GM10847 (cell line): Measurements from ENCODE around the gene APBA2.

ENCODE experiments used
- POLR2A ChIP-seq: IDR thresholded peaks from 2 replicates; pipeline ENCODE4 v1.6.1; 2011; ENCODE audit not compliant: insufficient read length; ENCODE audit errors: extremely low read depth

Gene APBA2

DNA sequence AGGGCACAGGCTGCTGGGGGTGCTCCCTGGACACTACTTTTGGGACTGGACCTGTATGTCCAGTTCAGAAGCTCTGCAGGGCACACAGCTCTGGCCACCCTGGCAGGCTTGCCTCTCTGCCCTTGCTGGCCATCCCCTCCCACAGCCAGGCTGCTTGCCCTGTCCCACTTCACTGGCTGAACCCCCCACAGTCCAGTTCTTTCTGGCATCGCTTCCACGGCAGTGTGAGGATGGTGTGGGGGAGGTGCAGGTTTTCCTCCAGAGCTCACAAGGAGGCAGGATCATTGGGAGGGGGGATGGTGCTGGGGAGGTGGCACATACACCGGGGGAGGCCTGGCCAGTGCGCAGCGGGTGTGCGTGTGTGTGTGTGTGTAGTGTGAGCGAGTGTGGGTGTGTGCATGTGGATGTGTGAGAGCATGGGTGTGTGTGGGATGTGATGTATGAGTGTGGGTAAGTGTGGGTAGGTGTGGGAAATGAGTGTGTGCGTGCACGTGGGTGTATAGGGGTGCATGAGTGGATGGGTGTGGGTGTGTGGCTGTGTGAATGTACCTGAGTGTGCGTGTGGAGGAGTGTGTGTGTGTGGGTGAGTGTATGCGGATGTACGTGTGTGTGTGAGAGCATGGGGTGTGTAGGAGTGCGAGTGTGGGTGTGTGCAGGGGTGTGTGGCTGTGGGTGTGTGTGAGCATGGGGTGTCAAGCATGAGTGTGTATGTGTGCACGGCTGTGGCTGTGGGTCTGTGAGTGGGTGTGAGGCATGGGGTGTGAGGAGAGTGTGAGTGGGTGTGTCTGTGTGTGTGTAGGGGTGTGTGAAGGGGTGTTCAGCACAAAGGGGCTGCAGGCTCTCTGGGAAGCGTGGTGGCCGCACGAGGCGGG is 228.7 kb downstream of the APBA2 start:
- no peak for TF ChIP-seq POLR2A

DNA sequence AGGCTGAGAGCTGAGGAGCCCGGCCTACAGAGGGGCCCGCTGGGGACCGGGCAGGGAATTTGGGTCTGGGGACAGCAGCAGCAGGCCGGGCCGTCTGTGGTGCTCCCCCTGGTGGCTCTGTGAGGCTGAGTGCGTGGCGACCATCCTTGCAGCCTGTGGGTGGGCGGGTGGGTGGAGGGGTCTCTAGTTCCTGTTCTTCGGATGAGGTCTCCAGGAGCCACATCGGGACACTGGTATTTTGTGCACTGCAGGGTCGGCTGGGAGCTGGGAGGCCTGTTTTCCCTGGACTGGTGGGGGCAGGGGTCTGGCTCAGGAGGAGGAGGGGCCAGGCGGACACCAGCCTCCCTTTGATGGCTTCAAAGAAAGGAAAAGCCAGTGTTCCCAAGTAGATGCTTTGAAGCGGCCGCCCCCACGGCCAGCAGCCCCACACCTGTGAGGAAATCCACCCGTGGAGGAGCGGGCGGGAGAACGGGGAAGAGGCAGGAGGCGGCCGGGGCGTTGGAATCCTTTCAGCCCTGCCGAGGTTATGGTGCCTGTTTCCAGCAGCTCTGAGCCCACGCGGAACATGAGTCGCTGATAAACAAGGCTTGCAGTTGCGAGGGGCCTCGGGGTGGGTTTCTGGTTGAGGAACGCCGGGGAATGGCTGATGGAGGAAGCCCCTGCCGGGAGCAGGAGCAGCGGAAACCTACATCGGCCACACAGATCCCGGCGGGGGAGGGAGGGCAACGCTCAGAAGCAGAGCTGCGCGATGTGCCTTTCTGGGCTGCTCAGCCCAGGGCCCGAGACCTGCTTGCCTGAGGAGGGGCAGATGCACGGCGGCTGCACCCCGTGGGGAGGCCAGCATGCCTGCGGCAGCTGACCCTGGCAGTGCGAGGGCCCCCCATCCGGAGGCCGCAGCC is 229.6 kb downstream of the APBA2 start:
- TF ChIP-seq POLR2A: no peak

DNA sequence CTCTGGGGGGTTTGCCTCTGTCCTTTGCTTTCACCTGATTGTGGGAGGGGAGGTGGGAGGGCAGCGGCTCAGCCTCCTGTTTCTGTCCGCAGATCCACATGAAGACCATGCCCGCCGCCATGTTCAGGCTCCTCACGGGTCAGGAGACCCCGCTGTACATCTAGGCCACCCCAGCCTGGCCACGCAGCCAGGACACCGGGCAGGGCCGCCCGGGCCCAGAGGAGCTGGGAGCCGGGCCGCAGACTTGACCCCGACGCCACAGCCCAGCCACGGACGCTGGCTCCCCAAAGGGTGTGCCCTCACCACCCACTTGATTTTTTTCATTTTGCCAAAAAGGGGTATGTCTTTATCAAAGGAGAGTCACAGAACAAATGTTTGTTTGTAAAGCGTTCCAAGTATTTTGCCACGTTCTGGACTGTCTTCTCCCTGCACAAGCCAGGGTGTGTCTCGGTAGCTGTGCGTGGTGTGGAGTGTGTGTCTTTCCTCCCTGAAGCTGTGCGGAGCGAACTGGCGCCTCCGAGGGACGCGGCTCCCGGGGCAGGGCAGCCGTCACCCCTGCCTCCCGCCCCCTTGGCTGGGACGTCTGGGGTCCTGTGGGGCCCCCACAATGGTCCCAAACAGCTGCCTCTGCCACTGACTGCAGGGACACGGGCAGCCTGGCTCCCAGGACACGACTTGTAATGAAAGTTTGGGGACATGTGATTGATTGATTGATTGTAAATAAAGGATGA is 231.4 kb downstream of the APBA2 start:
- no peak for TF ChIP-seq POLR2A

DNA sequence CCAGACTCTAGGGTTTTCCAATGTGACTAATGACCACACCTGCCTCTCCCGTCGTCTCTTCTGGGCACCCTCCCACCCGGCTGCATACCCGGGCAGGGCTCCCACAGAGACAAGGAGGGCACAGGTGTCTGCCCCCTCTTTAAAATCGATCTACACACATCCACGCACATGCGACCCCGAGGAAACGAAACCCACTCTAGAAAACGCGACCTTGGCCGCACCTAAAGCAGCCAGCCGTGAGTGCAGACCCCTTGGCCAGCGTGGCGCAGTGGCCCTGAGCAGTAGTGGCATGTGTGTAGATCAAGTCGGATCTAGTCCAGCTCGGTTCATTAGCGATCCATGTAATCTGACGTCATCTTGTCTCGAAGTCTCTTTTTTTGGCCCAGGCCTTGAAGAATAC is 232.0 kb downstream of the APBA2 start:
- no peak for TF ChIP-seq POLR2A

DNA sequence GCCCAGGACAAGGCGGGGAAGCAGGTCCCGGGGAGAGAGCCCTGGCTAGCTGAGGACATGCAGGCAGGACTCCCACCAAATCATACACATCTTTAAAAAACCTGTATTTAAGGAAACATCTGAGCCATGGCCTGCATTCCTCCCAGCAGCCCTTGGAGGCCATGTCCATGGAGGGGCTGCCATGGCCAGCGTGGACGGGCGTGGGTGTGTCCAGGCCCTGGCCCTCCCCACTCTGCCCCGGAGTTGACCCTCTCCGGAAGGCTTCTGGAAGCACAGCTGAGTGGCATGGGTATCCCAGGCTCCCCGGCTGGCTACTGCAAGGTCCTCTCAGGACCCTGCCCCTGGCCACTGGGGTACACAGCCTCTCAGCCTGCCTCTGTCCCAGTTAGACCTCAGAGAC is 234.1 kb downstream of the APBA2 start:
- no peak for TF ChIP-seq POLR2A

DNA sequence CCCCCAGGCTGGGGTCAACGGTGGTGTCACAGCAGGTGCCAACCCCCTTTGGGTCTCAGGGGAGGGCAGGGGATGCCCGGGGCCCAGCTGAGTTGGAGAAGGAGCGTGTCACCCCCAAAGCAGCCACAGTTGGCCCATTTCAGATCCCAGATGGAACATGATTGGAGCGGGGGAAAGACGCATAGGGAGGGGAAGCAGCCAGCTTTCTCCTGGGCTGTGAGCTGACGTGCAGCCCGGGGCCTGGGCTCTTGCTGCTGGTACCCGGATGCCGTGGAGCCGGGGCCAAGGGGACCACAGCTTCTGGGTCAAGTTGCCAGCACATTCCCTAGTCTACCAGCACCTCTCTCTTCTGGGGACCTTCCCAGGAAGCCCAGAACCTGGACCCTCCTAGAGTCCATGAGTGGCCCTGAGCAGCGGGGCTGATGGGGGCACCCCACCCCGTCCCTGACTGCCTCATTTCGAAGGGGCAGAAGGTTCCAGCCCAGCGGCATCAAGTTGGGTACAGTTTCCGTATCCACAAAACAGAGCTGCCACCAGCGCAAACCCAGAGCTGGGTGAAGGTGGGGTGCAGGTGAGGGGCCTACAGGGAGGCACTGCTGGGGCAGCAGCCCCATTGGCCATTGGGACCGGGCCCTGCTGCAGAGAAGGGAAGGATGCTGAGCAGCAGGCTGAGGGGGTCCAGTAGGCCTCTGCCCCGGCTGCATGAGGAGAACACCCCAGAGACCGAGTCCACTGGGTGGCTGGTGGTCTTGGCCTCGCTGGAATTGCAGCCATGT is 235.0 kb downstream of the APBA2 start:
- no peak for TF ChIP-seq POLR2A

DNA sequence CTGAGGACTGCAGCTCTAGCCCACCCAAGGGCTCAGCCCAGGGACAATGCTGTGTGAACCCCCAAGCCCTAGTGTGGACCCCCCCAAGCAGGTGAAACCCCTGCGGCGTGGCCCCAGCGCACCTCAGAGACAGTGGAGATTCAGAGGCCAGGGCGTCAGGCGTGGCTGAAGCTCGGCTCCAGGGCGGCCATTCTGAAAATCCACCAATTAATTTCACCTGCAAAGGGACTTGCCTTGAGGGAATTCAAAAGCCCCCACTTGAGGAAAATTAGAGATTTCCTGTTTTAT is 235.5 kb downstream of the APBA2 start:
- no peak for TF ChIP-seq POLR2A

DNA sequence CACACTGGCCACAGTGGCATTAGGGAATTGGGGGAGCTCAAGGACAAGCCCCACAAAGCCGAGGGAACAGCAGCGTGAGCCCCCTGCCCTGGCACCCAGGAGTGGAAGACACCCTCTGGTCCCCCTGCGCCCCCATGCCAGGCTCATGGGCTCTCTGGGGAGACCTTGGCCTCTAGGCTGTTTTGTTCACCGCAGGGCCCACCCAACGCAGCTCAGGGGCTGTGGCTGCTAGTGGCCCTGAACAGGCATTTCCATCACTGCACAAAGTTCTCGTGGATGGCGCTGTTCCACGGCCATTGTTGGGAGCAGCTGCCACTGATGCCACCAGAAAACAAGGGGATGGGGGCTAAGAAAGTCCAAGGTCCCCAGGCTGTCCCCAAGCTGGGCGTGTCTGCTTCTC is 236.1 kb downstream of the APBA2 start:
- no peak for TF ChIP-seq POLR2A

DNA sequence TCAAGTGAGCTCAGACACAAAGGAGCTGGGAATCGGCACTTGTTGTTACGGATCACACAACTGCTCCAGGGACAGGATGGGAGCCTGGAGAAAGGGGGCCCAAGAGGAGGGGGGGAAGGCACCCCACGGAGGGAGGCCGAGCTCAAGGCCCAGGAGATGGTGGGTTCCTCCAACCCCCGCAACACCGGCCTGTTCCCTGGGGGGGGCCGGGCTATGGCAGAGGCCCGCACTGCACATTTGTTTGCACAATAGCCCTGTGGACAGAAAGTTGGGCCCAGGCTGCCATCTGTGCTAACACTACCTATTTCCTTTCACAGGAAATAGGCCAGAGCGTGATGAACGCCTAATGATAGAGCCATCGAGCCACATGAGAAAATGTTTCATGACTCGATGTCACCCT is 236.7 kb downstream of the APBA2 start:
- no peak for TF ChIP-seq POLR2A

DNA sequence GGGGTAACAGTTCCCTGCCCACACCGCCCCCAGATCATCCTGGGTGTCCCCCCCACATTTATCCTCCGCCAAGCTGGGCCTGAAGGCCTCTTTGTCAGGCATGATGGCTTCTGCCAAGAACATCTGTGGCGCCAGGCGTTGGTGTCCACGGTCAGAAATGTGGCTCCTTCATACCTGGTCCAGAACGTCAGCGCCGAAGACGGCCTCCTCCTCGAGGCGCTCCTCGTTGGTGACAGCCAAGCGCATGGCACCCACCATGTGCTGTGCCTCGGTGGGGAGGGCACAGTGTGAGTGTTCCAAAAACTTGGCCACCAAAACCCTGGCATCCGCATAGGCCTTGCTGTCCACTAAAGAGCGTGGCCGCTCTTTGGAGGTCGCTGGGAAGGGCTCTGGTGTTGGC is 237.4 kb downstream of the APBA2 start:
- no peak for TF ChIP-seq POLR2A

DNA sequence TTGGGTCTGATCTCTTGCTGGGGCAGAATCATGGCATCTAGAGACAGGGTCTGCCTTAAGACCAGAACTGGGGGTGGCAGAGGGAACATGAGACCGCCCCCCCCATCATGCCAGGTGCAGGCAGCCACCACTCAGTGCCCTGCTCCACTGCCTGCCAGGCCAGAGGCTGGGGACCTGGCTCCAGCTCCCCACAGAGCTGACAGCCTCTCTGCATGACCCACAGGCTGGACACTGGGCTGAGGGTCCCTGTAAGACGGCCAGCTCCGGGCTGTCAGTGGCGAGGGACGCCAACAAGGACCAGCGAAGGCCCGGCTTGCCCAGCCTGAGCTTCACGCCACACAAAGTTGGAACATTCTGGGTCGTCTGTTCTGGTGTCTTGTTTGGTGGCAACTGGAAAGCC is 238.2 kb downstream of the APBA2 start:
- no peak for TF ChIP-seq POLR2A

DNA sequence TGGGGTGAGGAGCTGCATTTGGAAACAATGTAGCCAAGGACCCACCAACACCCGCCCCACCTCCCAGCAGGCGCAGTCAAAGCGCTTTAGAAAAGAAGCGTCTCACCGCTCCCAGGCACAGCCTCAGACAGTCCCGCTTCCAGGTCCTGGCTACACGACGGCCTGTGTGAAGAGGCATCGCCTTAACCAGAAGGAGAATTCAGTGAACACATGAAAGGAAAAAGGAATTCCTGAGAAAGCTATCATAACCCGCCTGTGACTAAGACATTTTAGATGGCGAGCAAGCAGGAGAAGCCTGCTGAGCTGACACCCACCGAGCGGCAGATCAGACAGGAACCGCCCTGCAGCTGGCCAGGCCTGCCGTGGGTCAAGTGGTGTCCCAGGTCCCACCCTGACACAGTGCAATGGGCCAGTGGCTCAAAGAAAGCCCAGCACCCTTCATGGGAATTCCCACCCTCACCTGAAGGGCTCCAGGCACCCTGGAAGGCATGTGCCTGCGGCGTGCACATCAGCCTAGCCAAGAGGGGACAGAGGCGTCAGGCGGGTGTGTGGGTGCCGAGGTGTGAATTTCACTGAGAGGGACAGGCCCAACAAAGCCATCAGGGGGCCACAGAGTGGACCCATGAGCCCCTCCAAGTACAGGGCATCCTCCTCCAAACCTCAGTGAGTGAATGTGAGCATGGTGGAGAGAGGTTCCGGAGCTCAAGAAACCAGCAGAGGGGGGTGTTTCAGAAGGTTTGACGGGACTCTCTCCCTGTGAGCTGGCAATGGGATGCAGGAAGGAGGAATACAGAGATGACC is 239.0 kb downstream of the APBA2 start:
- TF ChIP-seq POLR2A: no peak

DNA sequence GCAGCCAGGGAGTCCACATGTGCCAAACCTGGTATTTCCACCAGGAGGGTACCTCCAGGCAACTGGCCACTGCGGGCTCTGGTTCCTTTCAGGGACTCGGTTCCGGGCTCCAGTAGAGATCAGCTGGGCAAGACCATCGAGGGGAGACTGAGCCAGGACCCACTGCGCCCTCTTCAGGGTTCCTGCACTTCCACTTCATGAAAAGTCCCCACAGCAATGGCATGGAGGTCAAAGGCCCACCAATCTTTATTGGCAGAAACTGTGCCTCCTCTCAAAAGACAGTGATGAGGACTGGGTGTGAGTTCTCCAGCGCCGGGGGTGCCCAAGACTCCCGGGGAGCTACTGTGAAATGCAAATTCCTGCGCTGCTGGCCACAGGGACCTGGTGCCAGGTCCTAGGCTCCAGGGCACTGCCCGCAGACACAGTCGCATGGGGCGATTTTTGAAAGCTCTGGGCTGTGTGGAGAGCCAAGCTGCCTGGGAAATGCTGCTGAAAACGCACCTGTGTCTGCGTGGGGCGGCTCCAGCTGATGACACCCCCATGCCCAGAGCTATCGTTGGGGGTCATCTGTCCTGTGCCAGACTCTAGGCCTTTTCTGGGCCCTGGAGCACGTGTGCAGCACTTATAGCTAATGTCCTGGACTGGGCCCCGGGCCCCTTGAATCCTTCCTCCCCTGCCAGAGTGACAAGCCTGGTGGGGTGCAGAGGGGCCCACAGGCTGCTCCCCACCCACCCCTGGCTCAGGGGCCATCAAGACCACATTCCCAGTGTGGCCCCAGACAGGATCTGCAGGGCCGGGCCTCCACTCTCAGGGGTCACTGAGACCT is 239.8 kb downstream of the APBA2 start:
- TF ChIP-seq POLR2A: no peak
